Globus pallidus (tissue), 1 donor: Measurements from ENCODE around the gene SCIN.

Experiments
- DNase-seq: peaks from one replicate; pipeline ENCODE4 v3.0.0-alpha.2; 2015; ENCODE audit warnings: low spot score

SCIN gene

DNA sequence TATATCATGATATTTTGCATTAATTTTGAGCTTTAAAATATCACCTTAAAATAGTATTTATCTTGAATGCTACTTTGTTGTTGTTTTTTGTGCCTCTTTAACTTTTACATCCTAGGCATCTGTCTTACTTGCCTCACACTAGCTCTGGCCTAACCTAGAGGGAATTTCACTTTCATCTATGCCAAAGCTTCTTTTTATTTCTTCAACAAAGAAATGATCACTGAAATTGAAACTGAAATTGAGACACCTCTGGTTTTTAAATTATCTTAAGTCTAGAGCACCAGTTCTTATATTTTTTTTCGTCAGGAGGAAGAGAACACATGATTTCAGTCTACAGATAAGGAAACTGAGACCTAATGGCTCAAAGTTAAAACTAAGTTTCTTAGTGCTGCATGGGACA, 3.5 kb upstream of the SCIN start:
- no peak for DNase-seq

DNA sequence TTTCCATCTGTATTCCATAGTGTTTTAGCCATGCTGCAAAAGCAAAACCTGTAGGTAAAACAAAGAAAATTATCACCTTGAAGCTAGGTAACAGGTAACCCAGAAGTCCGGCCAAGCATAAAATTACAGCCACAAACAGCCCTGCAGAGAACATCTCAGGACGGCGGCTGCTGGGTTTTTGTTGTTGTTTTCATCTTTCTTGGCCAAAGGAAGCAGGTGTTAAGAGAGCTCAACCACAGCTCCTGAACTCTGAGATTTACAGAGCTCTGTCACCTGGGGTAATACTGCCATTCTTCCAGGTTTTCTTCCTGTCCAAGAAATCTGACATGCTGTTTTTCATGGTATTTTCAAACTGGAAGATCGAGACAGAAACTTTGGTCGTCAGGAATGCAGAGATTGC, 847 bp upstream of the SCIN start:
- DNase-seq = no peak

DNA sequence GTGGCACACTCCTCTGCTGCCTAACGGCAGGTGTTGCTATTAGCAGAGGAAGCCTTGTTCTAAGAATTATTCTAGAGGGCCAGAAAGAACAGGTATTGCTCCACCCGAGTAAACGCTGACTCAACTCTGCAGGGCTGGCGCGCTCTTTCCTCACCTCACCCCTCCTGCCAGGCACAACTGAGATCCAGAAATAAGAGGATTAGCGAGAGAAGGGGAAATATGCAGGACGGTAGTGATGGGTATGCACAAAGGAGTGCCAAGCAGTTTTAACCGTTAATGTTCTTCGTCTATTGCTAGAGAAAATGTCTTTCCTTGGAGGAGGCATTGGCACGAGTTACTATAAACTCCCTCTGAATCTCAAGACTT, 369 bp upstream of the SCIN start:
- no peak for DNase-seq

- no peak for DNase-seq
These were observed 1.2 kb downstream of the SCIN start for GRCh38 chr7:12571691-12572090.

DNA sequence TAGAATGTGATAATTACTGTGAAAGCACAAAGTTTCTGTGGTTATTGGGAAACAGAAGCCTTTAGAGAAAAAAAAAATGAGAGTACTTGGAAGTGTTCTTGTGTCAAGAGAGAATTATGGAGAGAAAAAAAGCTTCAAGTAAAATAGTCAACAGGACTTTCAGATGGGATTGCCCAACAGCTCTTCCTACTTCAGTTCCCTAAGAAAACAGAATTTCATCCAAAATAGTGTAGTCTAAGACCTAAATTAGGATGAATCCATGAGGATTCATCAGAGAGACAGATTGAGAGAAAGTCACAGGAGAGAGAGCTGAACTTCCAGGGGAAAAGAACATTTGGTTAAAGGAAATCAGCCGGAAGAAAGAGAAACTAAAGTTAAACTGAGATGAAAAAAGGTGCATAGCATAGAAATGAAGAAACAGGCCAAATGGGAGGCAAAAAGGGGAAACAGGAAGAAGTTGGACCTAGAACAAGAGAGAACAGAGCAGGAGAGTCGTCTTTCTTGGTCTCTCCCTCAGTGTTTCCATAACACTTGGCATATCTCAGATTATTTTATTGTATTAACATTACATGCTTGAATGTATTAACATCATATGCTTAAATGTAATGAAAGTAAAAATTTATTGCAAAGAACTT, 2.5 kb downstream of the SCIN start:
- no peak for DNase-seq

GRCh38 chr7:12573885-12574284, 3.4 kb downstream of the SCIN start:
- no peak for DNase-seq

DNA sequence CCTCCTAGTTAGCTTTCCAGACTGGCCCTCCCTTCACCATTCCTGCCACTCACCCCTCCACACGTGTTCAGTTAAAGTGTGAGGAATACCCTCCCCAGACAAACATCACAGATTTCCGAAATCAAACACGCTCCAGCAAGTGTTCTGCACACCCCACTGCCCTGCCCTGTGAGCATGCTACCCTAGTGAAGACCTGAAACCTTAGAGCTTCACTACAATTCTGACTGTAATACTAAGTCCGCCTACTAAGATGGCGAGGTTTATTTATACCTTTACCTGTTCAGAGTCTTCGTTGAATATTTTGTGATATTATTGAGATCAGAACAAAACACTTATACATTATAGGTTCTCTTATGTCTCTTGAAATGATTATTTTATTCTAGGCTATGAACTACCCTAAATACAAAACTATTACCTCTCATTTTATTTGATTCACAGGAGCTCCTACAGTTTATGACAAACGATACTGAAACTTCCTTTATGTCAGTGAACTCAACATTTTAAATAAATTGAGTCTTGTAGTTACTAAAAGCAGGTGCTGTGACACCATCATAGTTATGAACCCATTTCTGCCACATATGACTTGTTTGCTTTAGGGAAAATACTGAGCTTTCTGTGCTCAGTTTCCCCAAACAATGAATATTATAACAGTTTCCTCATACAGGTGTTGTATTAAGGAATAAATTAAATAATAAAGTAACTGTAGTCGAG, 8.6 kb downstream of the SCIN start:
- no peak for DNase-seq

DNA sequence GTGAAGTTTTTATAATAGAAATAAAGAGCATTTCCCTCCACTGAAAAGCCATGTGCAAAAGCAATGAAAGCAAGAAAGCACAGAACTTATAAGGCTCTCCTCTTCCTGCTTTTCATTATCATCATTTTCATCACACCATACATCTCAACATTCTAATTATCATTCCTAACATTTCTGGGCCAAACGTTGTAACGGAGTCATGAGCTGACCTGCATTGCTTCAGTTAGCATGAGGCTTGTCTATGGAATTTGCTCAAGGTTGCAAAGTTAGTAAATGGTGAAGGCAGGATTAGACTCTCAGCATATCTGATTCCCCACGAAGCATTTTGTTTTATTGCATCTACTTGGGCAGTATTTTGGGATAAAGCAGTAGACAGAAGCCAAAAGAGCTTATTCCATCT, 11.4 kb downstream of the SCIN start:
- no peak for DNase-seq

- no peak for DNase-seq
These were observed 11.8 kb downstream of the SCIN start for GRCh38 chr7:12582362-12582761.

GRCh38 chr7:12583176-12583575, 12.7 kb downstream of the SCIN start:
- no peak for DNase-seq

DNA sequence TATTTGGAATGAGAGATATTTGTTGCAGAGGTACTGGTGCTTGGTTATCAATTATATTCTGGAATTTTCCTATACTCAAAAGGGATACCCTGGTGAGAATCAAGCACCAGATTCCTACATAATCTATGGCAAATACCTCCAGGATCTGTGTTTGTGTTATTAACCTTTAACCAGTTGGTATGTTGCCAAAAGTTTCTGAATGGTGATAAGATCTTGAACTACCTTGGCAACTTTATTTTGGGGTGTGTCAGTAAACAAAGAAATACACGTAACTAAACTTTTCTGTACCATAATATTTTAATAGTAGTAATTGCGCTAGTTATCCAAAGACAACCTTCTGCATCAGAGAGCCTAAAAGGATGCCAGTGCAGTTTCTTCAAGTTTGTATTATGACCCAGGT, 13.4 kb downstream of the SCIN start:
- no peak for DNase-seq

- peak; percentile 65 for DNase-seq
These were observed 14.4 kb downstream of the SCIN start for GRCh38 chr7:12584930-12585329.

DNA sequence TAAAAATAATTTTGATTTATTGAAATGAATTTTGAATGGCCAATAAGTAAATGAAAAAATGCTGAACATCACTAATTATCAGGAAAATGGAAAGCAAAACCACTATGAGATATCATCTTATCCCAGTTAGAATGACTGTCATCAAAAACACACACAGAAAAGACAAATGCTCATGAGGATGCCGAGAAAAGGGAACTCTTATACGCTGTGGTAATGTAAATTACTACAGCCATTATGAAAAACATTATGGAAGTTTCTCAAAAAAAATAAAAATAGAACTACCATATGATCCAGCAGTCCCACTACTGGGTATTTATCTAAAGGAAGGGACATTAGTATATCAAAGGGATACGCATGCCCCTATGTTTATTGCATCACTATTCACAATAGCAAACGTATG, 15.8 kb downstream of the SCIN start:
- no peak for DNase-seq

- DNase-seq = no peak
These were observed 17.9 kb downstream of the SCIN start for GRCh38 chr7:12588259-12588904.

DNA sequence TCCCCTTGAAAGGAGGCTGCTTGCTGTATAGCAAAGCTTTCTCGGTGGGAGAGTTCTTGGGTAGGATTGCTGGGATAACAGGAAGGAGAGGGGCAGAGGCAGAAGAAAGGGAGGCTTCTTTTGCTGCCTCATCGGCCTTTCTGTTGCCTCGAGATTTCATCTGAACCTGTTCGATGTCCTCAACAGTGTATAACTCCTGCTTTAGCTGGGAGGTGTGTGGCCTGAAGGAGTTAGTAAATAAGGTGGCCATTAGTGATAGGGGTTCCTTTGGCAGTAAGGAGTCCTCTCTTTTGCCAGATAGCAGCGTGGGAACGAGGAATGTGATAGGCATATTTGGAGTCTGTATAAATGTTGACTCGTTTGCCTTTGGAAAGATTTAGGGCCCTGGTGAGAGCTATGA, 20.0 kb downstream of the SCIN start:
- DNase-seq = no peak

DNA sequence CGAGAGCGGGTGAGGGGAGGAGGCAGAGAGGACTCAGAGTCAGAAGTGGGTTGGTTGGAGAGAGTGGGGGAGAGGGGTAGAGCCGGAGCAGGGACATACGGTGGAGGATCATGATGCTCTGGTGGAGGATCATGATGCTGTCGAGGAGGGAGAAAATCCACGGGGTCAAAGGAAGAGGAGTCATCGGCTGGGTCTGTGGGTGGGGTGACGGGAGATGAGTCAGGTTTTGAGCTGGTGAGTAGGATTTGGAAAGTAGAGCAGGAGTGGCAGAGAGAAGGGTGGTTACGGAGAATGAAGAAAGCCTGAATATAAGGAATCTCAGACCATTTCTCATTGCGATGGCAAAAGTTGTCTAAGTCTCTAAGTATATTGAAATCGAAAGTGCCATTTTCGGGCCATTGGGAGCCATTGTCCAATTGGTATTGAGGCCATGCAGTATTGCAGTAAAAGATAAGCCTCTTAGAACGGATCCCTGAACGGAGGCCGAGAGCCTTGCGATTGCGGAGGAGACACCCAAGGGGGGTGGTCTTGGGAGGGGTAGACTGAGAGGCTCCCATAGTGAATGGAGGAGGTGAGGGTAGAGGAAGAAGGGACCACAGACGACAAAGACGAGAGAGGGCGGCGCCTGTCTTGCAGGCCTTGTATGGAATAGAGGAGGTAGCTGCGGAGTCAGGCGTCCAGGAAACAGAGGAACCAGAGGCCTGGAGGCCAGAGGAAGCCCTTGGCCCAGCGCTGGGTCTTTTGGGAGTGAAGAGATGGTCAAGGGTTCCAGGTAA, 23.8 kb downstream of the SCIN start:
- DNase-seq = no peak

GRCh38 chr7:12595148-12595547, 24.6 kb downstream of the SCIN start:
- DNase-seq = no peak

DNA sequence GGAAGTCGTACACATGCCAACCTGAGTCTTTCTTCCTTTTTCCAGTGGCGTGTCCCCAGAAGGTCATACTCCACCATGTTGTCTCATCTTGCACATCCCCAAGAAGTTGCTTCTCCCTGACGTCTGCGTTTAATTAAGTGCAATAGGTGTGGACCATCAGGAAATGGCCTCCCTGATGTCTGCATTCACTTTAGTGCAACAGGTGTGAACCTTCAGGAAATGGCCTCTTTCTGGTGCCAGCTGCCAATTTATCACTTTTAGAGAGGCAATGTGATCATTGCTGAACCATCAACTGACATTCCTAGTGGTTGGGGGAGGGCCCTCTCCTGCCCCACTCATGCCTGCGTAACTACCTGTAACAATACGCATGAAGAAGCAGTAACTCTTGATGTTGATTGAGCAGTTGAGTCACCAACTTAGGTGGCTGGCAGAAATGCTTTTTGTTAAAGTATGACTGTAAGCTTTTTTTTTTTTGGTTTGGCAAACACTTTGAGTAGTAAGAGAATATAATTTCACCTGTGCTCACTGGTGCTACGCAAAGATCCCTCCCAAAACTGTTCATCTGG, 25.8 kb downstream of the SCIN start:
- DNase-seq = no peak

- DNase-seq = no peak
These were observed 30.9 kb downstream of the SCIN start for GRCh38 chr7:12601302-12601869.

- no peak for DNase-seq
These were observed 36.6 kb downstream of the SCIN start for GRCh38 chr7:12607134-12607533.

- no peak for DNase-seq
These were observed 39.0 kb downstream of the SCIN start for GRCh38 chr7:12609561-12609960.

DNA sequence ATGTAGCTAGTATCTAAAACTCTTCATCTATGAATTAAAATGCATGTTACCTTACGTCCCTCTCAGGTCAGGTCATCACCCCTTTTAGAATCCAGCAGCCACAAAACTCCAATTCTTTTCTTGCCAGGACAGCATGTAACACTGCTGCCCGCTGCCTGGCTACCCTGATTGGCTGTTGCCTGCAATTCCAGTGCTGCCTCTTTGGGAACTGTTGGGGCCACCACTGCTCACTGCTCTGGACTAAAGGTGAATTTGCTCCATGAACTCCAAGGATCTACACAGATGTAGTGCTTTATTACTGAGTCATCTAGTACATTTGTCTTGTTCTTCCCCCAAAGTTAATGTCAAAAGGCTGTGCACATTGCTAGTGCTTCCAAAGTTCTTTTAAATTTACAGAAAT, 40.4 kb downstream of the SCIN start:
- no peak for DNase-seq
